IMR-90 (cell line): Measurements from ENCODE around the gene NUDCD3. TPM values are rescaled to one million over a fixed set of nuclear protein-coding genes. Genes with fewer than 3 reads are reported as not detected.
A peak's percentile ranks its signal among the peaks of the same experiment; 100 is the strongest.

Experiments
- ATAC-seq: fragments of 200-7000 bp; cut with Tn5 transposase; 2 replicates; pipeline ENCODE4 v1.9.1; 2020; ENCODE audit warnings: low read depth, mild to moderate bottlenecking, moderate library complexity
- BruUV-seq: library from RNA; stranded (reverse); fragments of 400-500 nt; replicated peaks from 2 replicates; lab custom pipeline; 2021; lab: Mats Ljungman, UMichigan
- CTCF ChIA-PET: fragments of 300-600 bp; formaldehyde crosslinking; extraction: SDS; loops from one replicate; lab custom pipeline; 2021; ENCODE audit warnings: antibody characterized with exemption; lab: Yijun Ruan, JAX
- POLR2A ChIA-PET: fragments of 300-600 bp; sonication (Branson Sonifier 250); formaldehyde crosslinking; loops from one replicate; lab custom pipeline; 2022; ENCODE audit warnings: antibody characterized with exemption; ENCODE audit not compliant: unreplicated experiment; lab: Charles Lee
- DNase-seq: peaks from one replicate; pipeline ENCODE4 v3.0.0; 2013
- H2AFZ ChIP-seq: replicated peaks from 2 replicates; pipeline ENCODE3; 2013; ENCODE audit warnings: low read length, mild to moderate bottlenecking; ENCODE audit not compliant: poor library complexity
- H2AK5ac ChIP-seq: 2 replicates; pipeline ENCODE4 v1.6.1; 2013; ENCODE audit warnings: low read depth, low read length, inconsistent platforms
- H2AK9ac ChIP-seq: replicated peaks from 2 replicates; pipeline ENCODE3; 2013; ENCODE audit warnings: mild to moderate bottlenecking, low read depth, low read length, moderate library complexity; ENCODE audit not compliant: poor library complexity
- H2BK120ac ChIP-seq: 2 replicates; pipeline ENCODE4 v1.6.1; 2013; ENCODE audit warnings: low read depth, low read length, inconsistent platforms
- H2BK15ac ChIP-seq: 3 replicates; pipeline ENCODE4 v1.6.1; 2013; ENCODE audit warnings: low read depth, low read length, inconsistent platforms
- H2BK20ac ChIP-seq: 2 replicates; pipeline ENCODE4 v1.6.1; 2013; ENCODE audit warnings: low read depth, mild to moderate bottlenecking, inconsistent platforms, low read length, moderate library complexity
- H2BK5ac ChIP-seq: 2 replicates; pipeline ENCODE4 v1.6.1; 2013; ENCODE audit warnings: mild to moderate bottlenecking, low read depth, low read length, inconsistent platforms; ENCODE audit not compliant: poor library complexity, severe bottlenecking
- H3K14ac ChIP-seq: replicated peaks from 2 replicates; pipeline ENCODE4 v1.6.1; 2013; ENCODE audit warnings: low read depth, low read length, inconsistent platforms
- H3K18ac ChIP-seq: 2 replicates; pipeline ENCODE4 v1.6.1; 2013; ENCODE audit warnings: low read depth, low read length, control low read depth
- H3K23ac ChIP-seq: 2 replicates; pipeline ENCODE4 v1.6.1; 2013; ENCODE audit warnings: low read depth, low read length, inconsistent platforms
- H3K27ac ChIP-seq: 2 replicates; pipeline ENCODE4 v1.5.1; 2013; ENCODE audit warnings: mild to moderate bottlenecking, control low read depth, low read length; ENCODE audit not compliant: insufficient read depth
- H3K27me3 ChIP-seq: 2 replicates; pipeline ENCODE4 v1.6.1; 2013; ENCODE audit warnings: low read length; ENCODE audit not compliant: control insufficient read depth, insufficient read depth
- H3K36me3 ChIP-seq: 2 replicates; pipeline ENCODE4 v1.6.1; 2013; ENCODE audit warnings: low read length, mixed read lengths; ENCODE audit not compliant: control insufficient read depth, insufficient read depth
- H3K4ac ChIP-seq: 2 replicates; pipeline ENCODE4 v1.6.1; 2013; ENCODE audit warnings: low read depth, low read length, inconsistent platforms
- H3K4me1 ChIP-seq: 2 replicates; pipeline ENCODE4 v1.6.1; 2013; ENCODE audit warnings: low read length, mixed read lengths; ENCODE audit not compliant: control insufficient read depth, insufficient read depth
- H3K4me2 ChIP-seq: 2 replicates; pipeline ENCODE4 v1.6.1; 2013; ENCODE audit warnings: low read depth, mild to moderate bottlenecking, control low read depth, low read length, moderate library complexity
- H3K4me3 ChIP-seq: 2 replicates; pipeline ENCODE4 v1.5.1; 2013; ENCODE audit warnings: low read depth, mild to moderate bottlenecking, control low read depth, low read length, moderate library complexity; ENCODE audit not compliant: insufficient read depth
- H3K56ac ChIP-seq: 2 replicates; pipeline ENCODE4 v1.6.1; 2013; ENCODE audit warnings: low read length, inconsistent platforms; ENCODE audit not compliant: insufficient read depth; ENCODE audit errors: extremely low read depth
- H3K79me1 ChIP-seq, 2 experiments: 2 replicates each; pipeline ENCODE4 v1.6.1; 2013; ENCODE audit warnings: low read length in 2 of 2, inconsistent platforms in 1 of 2, low read depth in 1 of 2
- H3K9ac ChIP-seq: 2 replicates; pipeline ENCODE4 v1.6.1; 2013; ENCODE audit warnings: low read depth, low read length, control low read depth
- H3K9me1 ChIP-seq: 2 replicates; pipeline ENCODE4 v1.6.1; 2013; ENCODE audit warnings: low read length, inconsistent platforms; ENCODE audit not compliant: insufficient read depth
- H3K9me3 ChIP-seq: 2 replicates; pipeline ENCODE4 v1.6.1; 2013; ENCODE audit warnings: low read length; ENCODE audit not compliant: control insufficient read depth, insufficient read depth
- H4K20me1 ChIP-seq: 2 replicates; pipeline ENCODE4 v1.6.1; 2013; ENCODE audit warnings: low read length, inconsistent platforms; ENCODE audit not compliant: insufficient read depth
- H4K5ac ChIP-seq: 2 replicates; pipeline ENCODE4 v1.6.1; 2013; ENCODE audit warnings: mild to moderate bottlenecking, low read depth, low read length, control low read depth
- H4K8ac ChIP-seq, 2 experiments: 2 replicates each; pipeline ENCODE4 v1.6.1; 2013; ENCODE audit warnings: low read depth in 2 of 2, low read length in 2 of 2, control low read depth in 1 of 2, inconsistent platforms in 1 of 2
- H4K91ac ChIP-seq: 2 replicates; pipeline ENCODE4 v1.6.1; 2013; ENCODE audit warnings: low read depth, low read length, inconsistent platforms; ENCODE audit not compliant: insufficient read depth
- BHLHE40 ChIP-seq: fragments of 150-350 bp; IDR thresholded peaks from 2 replicates; pipeline ENCODE4 v1.6.1; 2016; ENCODE audit warnings: mild to moderate bottlenecking, low read depth, low read length
- CEBPB ChIP-seq: IDR thresholded peaks from 2 replicates; pipeline ENCODE4 v1.6.1; 2012; ENCODE audit warnings: low read depth, low read length, improper control_type of control experiment
- RAD21 ChIP-seq: IDR thresholded peaks from 2 replicates; pipeline ENCODE4 v1.6.1; 2012; ENCODE audit warnings: low read length, improper control_type of control experiment
- USF2 ChIP-seq: fragments of 150-350 bp; IDR thresholded peaks from 2 replicates; pipeline ENCODE4 v1.6.1; 2017; ENCODE audit warnings: mild to moderate bottlenecking, antibody characterized with exemption, low read length, low read depth
- WGBS, 2 experiments: methylation state at CpG; one replicate each; pipeline versions ENCODE4 v1.1.5 to v1.1.7; 2013; ENCODE audit warnings: missing lambda C conversion rate in 2 of 2; ENCODE audit not compliant: insufficient read length in 1 of 2; ENCODE audit errors: extremely low coverage in 2 of 2; 5-methylcytosine and 5-hydroxymethylcytosine counted together
- dilution Hi-C: fragments of 300-500 bp; cut with HindIII; formaldehyde crosslinking; loops from one replicate; pipeline ENCODE4 v1.14.3; 2018; ENCODE audit warnings: low sequenced_read_pairs; ENCODE audit not compliant: unreplicated experiment
- in situ Hi-C: fragments of 300-500 bp; cut with MboI; formaldehyde crosslinking; loops from 3 replicates; pipeline ENCODE4 v1.14.3; 2019; ENCODE audit warnings: low sequenced_read_pairs, inconsistent platforms, mixed read lengths
- intact Hi-C: fragments of 100-400 bp; cut with micrococcal nuclease; formaldehyde crosslinking; loops from 2 replicates; pipeline ENCODE4 v1.10.0; 2022
- polyA plus RNA-seq, 3 experiments: library from polyadenylated mRNA; depleted of rRNA; stranded (reverse); fragments of >200 nt; gene quantifications; 2 replicates each; pipeline ENCODE4 v1.2.3, GENCODE V29; 2012; ENCODE audit warnings: low replicate concordance in 1 of 3
- total RNA-seq: library from RNA; depleted of rRNA; stranded (reverse); fragments of >200 nt; gene quantifications from 2 replicates; pipeline ENCODE4 v1.2.3, GENCODE V29; 2012

Gene NUDCD3
- total and polyA plus RNA-seq, 2 of the 4 experiments (the other 2 are of a cell fraction) = 49.5 to 76.0 TPM

- Histone ChIP-seq H3K9me3 (no peaks in the 10 kb centered on the region), H4K5ac (0 out of 2 replicates have a peak overlapping the region, but pooled peaks have one; percentile 15), H2AFZ (no peak overlapping the region), H3K9me1 (peaks cover 33% of the 10 kb centered on the region), H3K4me3 (no peak overlapping the region), H3K36me3 (peaks cover 15% of the 10 kb centered on the region), H3K27me3 (no peaks in the 10 kb centered on the region), H2BK120ac (no peak overlapping the region), H3K18ac (peak overlapping the region; percentile 46; the same call in 1 of the 2 replicates), H3K56ac (no peak overlapping the region), H2BK5ac (peak overlapping the region; percentile 36), H3K79me1 (peaks cover 34 to 87% of the 10 kb centered on the region in 2 experiments), H2BK15ac (no peak overlapping the region), H2AK5ac (peak overlapping the region; percentile 75; the same call in 1 of the 2 replicates), H3K14ac (0 out of 2 replicates have a peak overlapping the region, but pooled peaks have one; percentile 2), H3K9ac (no peak overlapping the region), H4K91ac (no peak overlapping the region), H4K20me1 (peaks cover 31% of the 10 kb centered on the region), H3K4me1 (peaks cover 13% of the 10 kb centered on the region), H4K8ac (peak overlapping the region in 1 of 2 experiments; percentile 4; a peak in 1 of 4 replicates), H2BK20ac (no peak overlapping the region), H2AK9ac (no peak overlapping the region), H3K27ac (no peak overlapping the region), H3K23ac (0 out of 2 replicates have a peak overlapping the region, but pooled peaks have one; percentile 60), H3K4ac (peak overlapping the region; percentile 17; the same call in 1 of the 2 replicates), H3K4me2 (peak overlapping the region; percentile 73)
- in situ Hi-C loops = no loop called here
- ChIA-PET POLR2A (no interaction called here), CTCF (interaction anchor here (0.6 kb wide), 1 partner anchor 60 kb away, joined by 3 read pairs; no protein-coding TSS in a partner anchor)
- BruUV-seq = no TSS peak
- DNase-seq (peak; percentile 80), ATAC-seq (peak; percentile 56)
- dilution Hi-C loops = no loop called here
- intact Hi-C loops = no loop called here
- 59% methylated on average over 2 of the region's 8 CpGs; no CpG with 5 or more reads in 1 of the 2 experiments for WGBS, 2 experiments
- TF ChIP-seq USF2 (peak; percentile 83), RAD21 (no peak), BHLHE40 (peak; percentile 73), CEBPB (peak; percentile 76)
These were observed 93.4 kb downstream of the NUDCD3 start for GRCh38 chr7:44396931-44397545.
